Germinal center (tissue), 1 donor: ENCODE results near the gene PMEL.
"Not testable (repeated sequence)": the region's sequence is repeated elsewhere in the genome, so short reads cannot be mapped to it uniquely, and the experiment has no call there.

Source experiments
- DNase-seq: peaks from one replicate; pipeline ENCODE4 v3.0.0; 2012; ENCODE audit warnings: mixed read lengths, low spot score

Gene PMEL

GRCh38 chr12:55923648-55924047 lies 42.2 kb downstream of the PMEL start:
- not testable (repeated sequence) for DNase-seq

- DNase-seq, result no peak
Observed at GRCh38 chr12:55922126-55922525, 43.7 kb downstream of the PMEL start.

- DNase-seq, result not testable (repeated sequence)
Observed at GRCh38 chr12:55919032-55919431, 46.8 kb downstream of the PMEL start.

- DNase-seq, result no peak
Observed at GRCh38 chr12:55915482-55915859, 50.4 kb downstream of the PMEL start.

- DNase-seq, result no peak
Observed at GRCh38 chr12:55912908-55913307, 52.9 kb downstream of the PMEL start.

GRCh38 chr12:55909513-55909884 lies 56.3 kb downstream of the PMEL start:
- no peak for DNase-seq

GRCh38 chr12:55908726-55909512 lies 56.9 kb downstream of the PMEL start:
- DNase-seq, result no peak

- no peak for DNase-seq
Observed at GRCh38 chr12:55906056-55906455, 59.8 kb downstream of the PMEL start.
